ENCODE results near the gene PGK1. TPM values are rescaled to one million over a fixed set of nuclear protein-coding genes. Genes with fewer than 3 reads are reported as not detected.
A peak's percentile ranks its signal among the peaks of the same experiment; 100 is the strongest.
"Not testable (repeated sequence)": the region's sequence is repeated elsewhere in the genome, so short reads cannot be mapped to it uniquely, and the experiment has no call there.

PGK1 gene
- total RNA-seq, 2 donors from 2014 or later: 277 to 296 TPM

GRCh38 chrX:78157373-78157772 is 53.3 kb downstream of the PGK1 start:
- WGBS, 2 experiments (ENCODE audit: insufficient coverage in 1 of 2, insufficient read length in 1 of 2): 83% methylated on average over 1 of the region's 2 CpGs; no CpG with 5 or more reads in 1 of the 2 experiments
- H3K9ac ChIP-seq (ENCODE audit: extremely low read depth, low read length, poor library complexity, severe bottlenecking): not testable (repeated sequence)

DNA sequence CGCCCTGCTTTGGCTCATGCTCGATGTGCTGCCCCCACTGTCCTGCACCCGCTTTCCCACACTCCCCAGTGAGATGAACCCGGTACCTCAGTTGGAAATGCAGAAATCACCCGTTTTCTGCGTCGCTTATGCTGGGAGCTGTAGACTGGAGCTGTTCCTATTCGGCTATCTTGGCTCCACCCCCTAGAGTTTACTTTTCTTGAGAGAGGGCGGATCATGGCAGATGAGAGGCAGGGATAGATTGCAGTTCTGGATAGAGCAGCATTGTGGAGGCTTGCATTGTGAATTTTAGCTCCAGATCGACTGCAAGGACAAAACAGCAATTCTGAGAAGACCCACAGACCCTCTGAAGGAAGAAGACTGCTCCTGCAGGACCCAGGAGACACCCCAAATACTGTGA is 53.8 kb downstream of the PGK1 start:
- not testable (repeated sequence) for H3K9me3 ChIP-seq (ENCODE audit: control insufficient read depth, low read length); H3K36me3 Mint-ChIP-seq (ENCODE audit: low read depth); DNase-seq; H3K4me3 Mint-ChIP-seq; H3K4me1 Mint-ChIP-seq; H3K36me3 ChIP-seq (ENCODE audit: control insufficient read depth, insufficient read depth, low read length); H3K27ac Mint-ChIP-seq; H3K4me1 ChIP-seq (ENCODE audit: control insufficient read depth, insufficient read depth, low read length); H3K9ac ChIP-seq (ENCODE audit: extremely low read depth, low read length, poor library complexity, severe bottlenecking); H3K27me3 ChIP-seq (ENCODE audit: control insufficient read depth, insufficient read depth, low read length, poor library complexity, severe bottlenecking); H3K27me3 Mint-ChIP-seq (ENCODE audit: insufficient read depth); H3K27ac ChIP-seq (ENCODE audit: low read depth, low read length)
- 91 to 100% methylated on average over 3 to 10 of the region's 10 CpGs for WGBS, 2 experiments (ENCODE audit: insufficient coverage in 1 of 2, insufficient read length in 1 of 2)
- H3K9me3 Mint-ChIP-seq: peaks cover 91% of the 10 kb centered on the region
- H3K4me3 ChIP-seq (ENCODE audit: low read length): peak overlapping the region; percentile 35

More at GRCh38 chrX:78157373-78157772, 53.3 kb downstream of the PGK1 start:
- H3K9me3 ChIP-seq (ENCODE audit: control insufficient read depth, low read length); H3K27ac Mint-ChIP-seq; H3K4me1 ChIP-seq (ENCODE audit: control insufficient read depth, insufficient read depth, low read length); H3K4me1 Mint-ChIP-seq; H3K27me3 Mint-ChIP-seq (ENCODE audit: insufficient read depth); H3K36me3 ChIP-seq (ENCODE audit: control insufficient read depth, insufficient read depth, low read length); DNase-seq; H3K36me3 Mint-ChIP-seq (ENCODE audit: low read depth); H3K27ac ChIP-seq (ENCODE audit: low read depth, low read length); H3K27me3 ChIP-seq (ENCODE audit: control insufficient read depth, insufficient read depth, low read length, poor library complexity, severe bottlenecking); H3K4me3 Mint-ChIP-seq: not testable (repeated sequence)
- H3K4me3 ChIP-seq (ENCODE audit: low read length): peak overlapping the region; percentile 35
- H3K9me3 Mint-ChIP-seq: peaks cover 86% of the 10 kb centered on the region

DNA sequence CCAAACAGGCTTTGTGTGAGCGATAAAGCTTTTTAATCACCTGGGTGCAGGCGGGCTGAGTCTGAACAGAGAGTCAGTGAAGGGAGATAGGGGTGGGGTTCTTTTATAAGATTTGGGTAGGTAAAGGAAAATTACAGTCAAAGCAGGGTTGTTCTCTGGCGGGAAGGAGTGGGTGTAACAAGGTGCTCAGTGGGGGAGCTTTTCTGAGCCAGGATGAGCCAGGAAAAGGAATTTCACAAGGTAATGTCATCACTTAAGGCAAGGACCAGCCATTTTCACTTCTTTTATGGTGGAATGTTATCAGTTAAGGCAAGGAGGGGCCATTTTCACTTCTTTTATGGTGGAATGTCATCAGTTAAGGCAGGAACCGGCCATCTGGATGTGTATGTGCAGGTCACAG is 56.7 kb downstream of the PGK1 start:
- not testable (repeated sequence) for H3K27me3 ChIP-seq (ENCODE audit: control insufficient read depth, insufficient read depth, low read length, poor library complexity, severe bottlenecking); H3K27ac ChIP-seq (ENCODE audit: low read depth, low read length); H3K27me3 Mint-ChIP-seq (ENCODE audit: insufficient read depth); H3K27ac Mint-ChIP-seq; H3K4me1 Mint-ChIP-seq; H3K4me3 Mint-ChIP-seq; H3K9ac ChIP-seq (ENCODE audit: extremely low read depth, low read length, poor library complexity, severe bottlenecking); H3K4me1 ChIP-seq (ENCODE audit: control insufficient read depth, insufficient read depth, low read length); H3K9me3 ChIP-seq (ENCODE audit: control insufficient read depth, low read length); H3K4me3 ChIP-seq (ENCODE audit: low read length); H3K36me3 ChIP-seq (ENCODE audit: control insufficient read depth, insufficient read depth, low read length)
- Mint-ChIP-seq H3K9me3 (peaks cover 86% of the 10 kb centered on the region), H3K36me3 (ENCODE audit: low read depth) (peaks cover 10% of the 10 kb centered on the region)
- DNase-seq: peak; percentile 60
- WGBS, 2 experiments (ENCODE audit: insufficient coverage in 1 of 2, insufficient read length in 1 of 2): 51% methylated on average over 4 of the region's 4 CpGs; no CpG with 5 or more reads in 1 of the 2 experiments

- WGBS, 2 experiments (ENCODE audit: insufficient coverage in 1 of 2, insufficient read length in 1 of 2): 96% methylated on average over 4 of the region's 4 CpGs; no CpG with 5 or more reads in 1 of the 2 experiments
- not testable (repeated sequence) for H3K4me1 ChIP-seq (ENCODE audit: control insufficient read depth, insufficient read depth, low read length); H3K4me1 Mint-ChIP-seq; DNase-seq; H3K9ac ChIP-seq (ENCODE audit: extremely low read depth, low read length, poor library complexity, severe bottlenecking); H3K9me3 ChIP-seq (ENCODE audit: control insufficient read depth, low read length); H3K27ac Mint-ChIP-seq; H3K27ac ChIP-seq (ENCODE audit: low read depth, low read length); H3K4me3 ChIP-seq (ENCODE audit: low read length); H3K27me3 Mint-ChIP-seq (ENCODE audit: insufficient read depth); H3K27me3 ChIP-seq (ENCODE audit: control insufficient read depth, insufficient read depth, low read length, poor library complexity, severe bottlenecking); H3K36me3 ChIP-seq (ENCODE audit: control insufficient read depth, insufficient read depth, low read length); H3K36me3 Mint-ChIP-seq (ENCODE audit: low read depth); H3K4me3 Mint-ChIP-seq
- peaks cover 71% of the 10 kb centered on the region for H3K9me3 Mint-ChIP-seq
Measured at GRCh38 chrX:78163175-78163574, 59.1 kb downstream of the PGK1 start.

GRCh38 chrX:78165425-78165824 is 61.4 kb downstream of the PGK1 start:
- no peaks in the 10 kb centered on the region for H3K9me3 ChIP-seq (ENCODE audit: control insufficient read depth, low read length)
- H3K36me3 Mint-ChIP-seq (ENCODE audit: low read depth): peaks cover 7% of the 10 kb centered on the region
- no peaks in the 10 kb centered on the region for H3K27me3 ChIP-seq (ENCODE audit: control insufficient read depth, insufficient read depth, low read length, poor library complexity, severe bottlenecking)
- 81% methylated on average over 1 of the region's 1 CpG; no CpG with 5 or more reads in 1 of the 2 experiments for WGBS, 2 experiments (ENCODE audit: insufficient coverage in 1 of 2, insufficient read length in 1 of 2)
- H3K27me3 Mint-ChIP-seq (ENCODE audit: insufficient read depth): no peaks in the 10 kb centered on the region
- no peak for DNase-seq
- no peak overlapping the region for H3K4me3 ChIP-seq (ENCODE audit: low read length)
- no peak overlapping the region for H3K9ac ChIP-seq (ENCODE audit: extremely low read depth, low read length, poor library complexity, severe bottlenecking)
- no peak overlapping the region for H3K27ac ChIP-seq (ENCODE audit: low read depth, low read length)
- no peak overlapping the region for H3K4me3 Mint-ChIP-seq
- H3K4me1 Mint-ChIP-seq: peaks cover 5% of the 10 kb centered on the region
- peaks cover 51% of the 10 kb centered on the region for H3K9me3 Mint-ChIP-seq
- H3K4me1 ChIP-seq (ENCODE audit: control insufficient read depth, insufficient read depth, low read length): no peaks in the 10 kb centered on the region
- H3K27ac Mint-ChIP-seq: no peak overlapping the region
- H3K36me3 ChIP-seq (ENCODE audit: control insufficient read depth, insufficient read depth, low read length): no peaks in the 10 kb centered on the region
- TF ChIP-seq, protein P1, sequence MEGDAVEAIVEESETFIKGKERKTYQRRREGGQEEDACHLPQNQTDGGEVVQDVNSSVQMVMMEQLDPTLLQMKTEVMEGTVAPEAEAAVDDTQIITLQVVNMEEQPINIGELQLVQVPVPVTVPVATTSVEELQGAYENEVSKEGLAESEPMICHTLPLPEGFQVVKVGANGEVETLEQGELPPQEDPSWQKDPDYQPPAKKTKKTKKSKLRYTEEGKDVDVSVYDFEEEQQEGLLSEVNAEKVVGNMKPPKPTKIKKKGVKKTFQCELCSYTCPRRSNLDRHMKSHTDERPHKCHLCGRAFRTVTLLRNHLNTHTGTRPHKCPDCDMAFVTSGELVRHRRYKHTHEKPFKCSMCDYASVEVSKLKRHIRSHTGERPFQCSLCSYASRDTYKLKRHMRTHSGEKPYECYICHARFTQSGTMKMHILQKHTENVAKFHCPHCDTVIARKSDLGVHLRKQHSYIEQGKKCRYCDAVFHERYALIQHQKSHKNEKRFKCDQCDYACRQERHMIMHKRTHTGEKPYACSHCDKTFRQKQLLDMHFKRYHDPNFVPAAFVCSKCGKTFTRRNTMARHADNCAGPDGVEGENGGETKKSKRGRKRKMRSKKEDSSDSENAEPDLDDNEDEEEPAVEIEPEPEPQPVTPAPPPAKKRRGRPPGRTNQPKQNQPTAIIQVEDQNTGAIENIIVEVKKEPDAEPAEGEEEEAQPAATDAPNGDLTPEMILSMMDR (conservative IDR thresholded peaks at IDR 0.05): no peak
